ENCODE results near the gene ABHD6. TPM values are rescaled to one million over a fixed set of nuclear protein-coding genes. Genes with fewer than 3 reads are reported as not detected.

ABHD6 gene
- total RNA-seq, 1 experiment from 2014 or later: 2.2 TPM

- H3K27ac ChIP-seq (ENCODE audit: insufficient read length, low read depth, low read length): no peak overlapping the region
- WGBS (ENCODE audit: extremely low coverage, insufficient read length, low lambda C conversion rate): no CpG with 5 or more reads among the region's 6 CpGs
These were observed 6.5 kb downstream of the ABHD6 start for GRCh38 chr3:58243976-58244585.

More at GRCh38 chr3:58243976-58244585, 6.5 kb downstream of the ABHD6 start:
- no peak overlapping the region for H3K4me3 Mint-ChIP-seq
- Histone ChIP-seq H2AFZ (ENCODE audit: low read length) (no peak overlapping the region), H2BK12ac (ENCODE audit: insufficient read length, low read depth, low read length) (no peak overlapping the region), H3K9me3 (ENCODE audit: control insufficient read depth, low read depth, low read length) (no peaks in the 10 kb centered on the region), H3T11ph (ENCODE audit: low read length) (no peak overlapping the region), H3K23ac (ENCODE audit: insufficient read length, low read depth, low read length) (no peak overlapping the region), H3K79me2 (ENCODE audit: insufficient read depth, low read length) (no peaks in the 10 kb centered on the region), H4K91ac (ENCODE audit: insufficient read length, low read depth, low read length) (no peak overlapping the region), H3K79me1 (ENCODE audit: insufficient read depth, low read depth, low read length, poor library complexity, severe bottlenecking) (no peaks in the 10 kb centered on the region), H3K4me1 (ENCODE audit: insufficient read depth, low read length) (no peaks in the 10 kb centered on the region), H4K8ac (replicated peaks; ENCODE audit: insufficient read length, low read depth, low read length) (no peak overlapping the region), H3K4ac (ENCODE audit: low read depth, low read length) (no peak overlapping the region), H2BK120ac (ENCODE audit: low read depth, low read length, poor library complexity, severe bottlenecking) (no peak overlapping the region), H2BK15ac (ENCODE audit: low read depth, low read length) (no peak overlapping the region), H3K14ac (ENCODE audit: insufficient read depth, low read length) (no peak overlapping the region), H3K4me2 (ENCODE audit: insufficient read depth, insufficient read length, low read length) (no peak overlapping the region), H3K9ac (ENCODE audit: extremely low read depth, insufficient read length, low read length) (no peak overlapping the region), H3K23me2 (ENCODE audit: insufficient read length, low read depth, low read length, poor library complexity, severe bottlenecking) (no peaks in the 10 kb centered on the region), H4K20me1 (ENCODE audit: control insufficient read depth, insufficient read depth, insufficient read length) (no peaks in the 10 kb centered on the region), H3K27me3 (ENCODE audit: insufficient read depth, low read length) (no peaks in the 10 kb centered on the region), H2AK5ac (ENCODE audit: insufficient read length, low read length) (no peak overlapping the region), H4K5ac (ENCODE audit: insufficient read length, low read depth, low read length) (no peak overlapping the region), H3K18ac (ENCODE audit: insufficient read length, low read depth, low read length) (no peak overlapping the region), H2BK5ac (ENCODE audit: insufficient read length, low read length) (no peak overlapping the region), H3K56ac (ENCODE audit: insufficient read length, low read depth, low read length) (no peak overlapping the region), H2BK20ac (ENCODE audit: low read depth, low read length, poor library complexity, severe bottlenecking) (no peak overlapping the region)
- H3K9me3 Mint-ChIP-seq: no peaks in the 10 kb centered on the region
- H3K36me3 Mint-ChIP-seq (ENCODE audit: insufficient read depth in 1 of 3, low read depth in 3 of 3): no peaks in the 10 kb centered on the region
- H3K27me3 Mint-ChIP-seq (ENCODE audit: low read depth): peaks cover 28% of the 10 kb centered on the region
- DNase-seq: no peak
- TF ChIP-seq, protein P1, sequence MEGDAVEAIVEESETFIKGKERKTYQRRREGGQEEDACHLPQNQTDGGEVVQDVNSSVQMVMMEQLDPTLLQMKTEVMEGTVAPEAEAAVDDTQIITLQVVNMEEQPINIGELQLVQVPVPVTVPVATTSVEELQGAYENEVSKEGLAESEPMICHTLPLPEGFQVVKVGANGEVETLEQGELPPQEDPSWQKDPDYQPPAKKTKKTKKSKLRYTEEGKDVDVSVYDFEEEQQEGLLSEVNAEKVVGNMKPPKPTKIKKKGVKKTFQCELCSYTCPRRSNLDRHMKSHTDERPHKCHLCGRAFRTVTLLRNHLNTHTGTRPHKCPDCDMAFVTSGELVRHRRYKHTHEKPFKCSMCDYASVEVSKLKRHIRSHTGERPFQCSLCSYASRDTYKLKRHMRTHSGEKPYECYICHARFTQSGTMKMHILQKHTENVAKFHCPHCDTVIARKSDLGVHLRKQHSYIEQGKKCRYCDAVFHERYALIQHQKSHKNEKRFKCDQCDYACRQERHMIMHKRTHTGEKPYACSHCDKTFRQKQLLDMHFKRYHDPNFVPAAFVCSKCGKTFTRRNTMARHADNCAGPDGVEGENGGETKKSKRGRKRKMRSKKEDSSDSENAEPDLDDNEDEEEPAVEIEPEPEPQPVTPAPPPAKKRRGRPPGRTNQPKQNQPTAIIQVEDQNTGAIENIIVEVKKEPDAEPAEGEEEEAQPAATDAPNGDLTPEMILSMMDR (conservative IDR thresholded peaks at IDR 0.05): no peak
- H3K4me1 Mint-ChIP-seq: peaks cover 4 to 6% of the 10 kb centered on the region in 2 experiments
- no peak overlapping the region for H3K27ac Mint-ChIP-seq

Measured in H9 (cell line).